NCI-H446 treated with DMSO at 0.1 percent for 48 hours (cell line): ENCODE results near the gene LSP1.

Experiments used
- DNase-seq: peaks from one replicate; lab custom pipeline; 2025; lab: John Stamatoyannopoulos, UW

Gene LSP1

DNA sequence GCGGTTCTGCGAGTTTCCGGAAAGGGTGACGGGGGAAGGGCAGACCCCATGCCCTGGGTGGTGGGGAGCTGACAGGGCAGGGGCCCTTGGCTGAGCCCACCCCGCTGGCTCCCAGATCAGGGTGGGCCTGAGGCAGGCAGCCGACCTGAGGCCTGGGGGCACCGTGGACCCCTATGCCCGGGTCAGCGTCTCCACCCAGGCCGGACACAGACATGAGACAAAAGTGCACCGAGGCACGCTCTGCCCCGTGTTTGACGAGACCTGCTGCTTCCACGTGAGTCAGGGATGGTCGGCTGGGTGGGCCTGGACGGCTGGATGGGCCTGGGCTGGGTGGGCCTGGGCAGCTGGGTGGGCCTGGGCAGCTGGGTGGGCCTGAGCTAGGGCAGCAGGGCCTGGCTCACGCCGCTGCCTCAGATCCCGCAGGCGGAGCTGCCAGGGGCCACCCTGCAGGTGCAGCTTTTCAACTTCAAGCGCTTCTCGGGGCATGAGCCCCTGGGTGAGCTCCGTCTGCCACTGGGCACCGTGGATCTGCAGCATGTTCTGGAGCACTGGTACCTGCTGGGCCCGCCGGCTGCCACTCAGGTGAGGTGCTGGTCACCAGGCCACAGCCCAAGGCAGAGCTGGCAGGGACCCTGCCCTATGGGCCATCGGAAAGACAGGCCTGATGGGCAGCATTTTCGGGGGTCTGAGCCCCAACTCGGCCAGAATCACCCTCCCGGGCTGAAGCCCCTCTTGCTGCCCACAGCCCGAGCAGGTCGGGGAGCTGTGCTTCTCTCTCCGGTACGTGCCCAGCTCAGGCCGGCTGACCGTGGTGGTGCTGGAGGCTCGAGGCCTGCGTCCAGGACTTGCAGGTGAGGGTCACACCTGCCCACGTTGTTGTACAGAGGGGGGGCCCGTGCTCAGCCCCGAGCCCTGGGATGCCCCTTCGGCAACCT, 16.6 kb upstream of the LSP1 start:
- no peak for DNase-seq

DNA sequence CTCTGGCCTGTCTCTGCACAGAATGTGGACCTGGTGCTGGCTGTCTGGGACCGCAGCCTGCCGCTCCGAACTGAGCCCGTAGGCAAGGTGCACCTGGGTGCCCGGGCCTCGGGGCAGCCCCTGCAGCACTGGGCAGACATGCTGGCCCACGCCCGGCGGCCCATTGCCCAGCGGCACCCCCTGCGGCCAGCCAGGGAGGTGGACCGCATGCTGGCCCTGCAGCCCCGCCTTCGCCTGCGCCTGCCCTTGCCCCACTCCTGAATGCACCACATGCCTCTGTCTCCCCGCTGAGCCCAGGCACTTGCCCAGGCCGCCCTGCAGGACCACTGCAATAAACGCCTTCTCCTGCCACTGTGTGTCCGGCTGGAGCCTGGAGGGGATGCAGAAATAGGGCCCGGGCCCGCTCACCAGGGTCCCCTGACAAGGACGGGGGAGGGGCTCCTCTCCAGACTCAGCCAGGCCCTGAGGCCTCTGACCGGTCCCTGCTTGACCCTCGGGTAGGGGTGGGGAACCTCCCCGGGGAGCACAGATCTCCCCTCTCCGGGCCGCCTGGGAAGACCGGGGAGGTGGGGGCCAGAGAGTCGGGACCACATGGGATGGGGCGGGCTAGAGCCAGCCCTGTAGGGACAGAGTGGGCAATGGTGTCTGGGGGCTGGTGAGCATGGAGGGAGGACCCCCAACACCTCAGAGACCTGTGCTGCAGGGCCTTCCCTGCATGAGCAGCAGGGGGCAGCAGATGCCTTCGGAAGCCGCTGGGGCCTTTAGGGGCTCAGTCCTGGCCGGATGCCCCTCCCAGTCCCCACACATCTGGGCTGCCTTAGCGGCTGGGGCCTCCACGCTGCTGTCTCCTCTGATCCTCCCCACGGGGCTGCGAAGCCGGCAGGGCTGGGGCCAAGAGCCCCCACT, 15.5 kb upstream of the LSP1 start:
- DNase-seq, result no peak

DNA sequence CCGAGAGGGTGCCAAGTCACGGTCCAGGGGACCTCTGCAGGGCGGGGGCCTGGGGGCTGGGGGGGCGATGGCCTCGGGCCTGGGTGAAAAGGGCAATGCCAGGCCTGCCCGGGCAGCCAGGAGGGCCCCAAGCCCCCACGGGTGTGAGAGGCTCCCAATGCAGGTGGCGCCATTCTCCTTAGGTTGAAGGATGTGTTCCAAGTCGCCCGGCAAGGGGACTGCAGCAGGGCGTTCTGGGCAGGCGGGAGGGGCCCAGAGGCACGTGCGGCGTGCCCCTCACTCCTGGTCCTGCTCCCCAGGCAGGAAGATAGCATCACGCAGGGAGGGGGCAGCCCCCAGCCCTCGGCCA, 14.8 kb upstream of the LSP1 start:
- DNase-seq, result no peak

DNA sequence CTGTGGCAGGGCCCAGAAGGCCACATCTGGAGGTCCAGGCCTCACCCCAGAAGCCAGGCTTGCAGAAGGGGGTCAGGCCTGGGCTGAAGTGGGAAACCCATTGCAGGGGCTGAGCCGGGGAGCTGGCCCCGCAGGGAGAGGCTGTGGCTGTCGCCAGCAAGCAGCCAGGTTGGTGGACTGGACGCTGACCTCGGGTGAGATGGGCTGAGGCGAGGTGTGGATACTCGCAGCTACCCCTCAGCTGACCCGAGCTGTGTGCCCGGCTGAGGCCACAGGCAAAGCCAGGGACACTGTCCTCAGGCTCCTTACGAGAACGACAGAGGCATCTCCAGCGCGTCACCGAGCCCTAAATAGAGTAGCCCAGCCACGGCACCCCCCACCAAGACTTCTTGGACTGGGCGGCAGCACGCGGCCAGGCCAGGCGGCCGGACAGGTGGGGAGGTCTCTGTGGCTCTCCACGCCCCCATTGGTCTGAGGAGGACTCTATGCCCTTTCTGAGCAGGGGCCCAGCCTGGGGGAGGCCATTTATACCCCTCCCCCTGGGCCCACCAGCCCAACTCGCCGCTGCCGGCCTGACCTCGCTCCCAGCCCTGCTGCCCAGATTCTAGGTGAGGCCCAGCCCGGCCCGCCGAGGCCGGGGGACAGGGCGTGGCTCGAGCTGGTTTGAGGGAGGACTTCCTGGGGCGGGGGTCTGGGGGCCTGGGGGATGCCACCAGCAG, 14.3 kb upstream of the LSP1 start, which contains the start of gene TNNI2:
TSS of gene TNNI2 (plus strand) at position 556 of the 719 bp plus-strand sequence. CDS start 716 bp downstream, outside the sequence.
- DNase-seq, result no peak

DNA sequence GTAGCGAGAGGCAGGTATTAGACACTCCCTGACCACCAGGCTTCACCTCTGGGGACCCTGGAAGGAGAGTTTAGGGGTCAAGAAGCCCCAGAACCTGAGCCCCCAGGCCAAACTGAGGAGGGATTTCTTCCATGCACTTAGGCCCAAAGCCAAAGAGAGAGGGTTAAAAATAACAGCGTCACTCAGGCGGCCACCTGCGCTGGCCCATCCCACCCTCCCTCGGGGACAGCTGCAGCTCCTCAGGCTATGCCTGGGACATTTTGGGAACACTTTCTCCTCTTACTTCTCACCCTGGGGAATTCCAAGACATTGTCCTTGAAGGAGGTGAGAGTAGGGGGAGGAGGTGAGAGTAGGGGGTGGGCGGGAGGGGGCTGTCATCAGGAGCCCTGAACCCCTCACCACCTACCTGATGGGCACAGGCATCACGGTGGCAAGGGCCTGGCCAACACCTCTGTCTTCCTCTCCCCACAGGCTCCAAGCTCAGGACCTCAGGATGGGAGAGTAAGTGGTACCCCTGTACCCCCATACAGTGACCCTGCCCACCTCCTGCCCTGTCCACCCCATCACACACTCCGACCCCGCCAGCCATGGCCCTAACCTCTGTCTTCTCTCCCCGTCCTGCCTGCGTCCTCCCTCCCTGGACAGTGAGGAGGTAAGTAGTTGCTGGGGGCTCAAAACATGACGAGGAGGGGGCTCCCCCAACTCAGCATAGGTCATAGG, 13.5 kb upstream of the LSP1 start:
- DNase-seq, result no peak

DNA sequence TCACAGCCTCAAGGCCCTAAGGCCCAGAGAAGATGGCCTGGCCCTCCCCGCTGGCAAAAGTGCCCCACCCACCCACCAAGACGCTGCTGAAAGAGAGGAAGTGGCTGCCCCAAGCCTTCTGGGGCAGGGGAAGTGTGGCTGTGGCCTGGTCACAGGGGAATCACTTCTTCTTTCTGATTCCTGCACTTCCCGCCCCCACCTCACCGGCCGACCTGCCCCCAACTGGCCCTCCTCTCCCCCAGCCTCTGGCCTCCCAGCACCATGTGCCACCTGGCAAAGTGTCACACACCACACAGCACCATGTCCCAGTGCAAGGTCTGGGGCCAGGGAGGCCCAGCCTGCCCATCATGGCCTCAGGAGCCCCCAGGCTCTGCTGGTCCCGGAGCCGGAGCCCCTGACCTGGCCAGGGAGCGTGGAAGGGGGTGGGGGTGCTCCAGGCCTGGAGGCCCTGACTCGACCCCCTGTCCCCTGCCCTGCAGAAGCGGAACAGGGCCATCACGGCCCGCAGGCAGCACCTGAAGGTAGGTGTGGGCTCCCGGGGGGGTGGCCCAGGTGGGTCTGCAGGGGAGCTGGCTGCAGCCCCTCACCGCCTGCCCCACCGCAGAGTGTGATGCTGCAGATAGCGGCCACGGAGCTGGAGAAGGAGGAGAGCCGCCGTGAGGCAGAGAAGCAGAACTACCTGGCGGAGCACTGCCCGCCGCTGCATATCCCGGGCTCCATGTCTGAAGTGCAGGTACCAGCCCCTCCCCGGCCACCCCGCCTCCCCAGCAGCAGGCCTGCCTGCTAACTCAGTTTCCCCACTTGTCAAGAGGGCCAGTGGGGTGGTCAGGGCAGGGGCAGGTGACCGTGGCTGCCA, 12.7 kb upstream of the LSP1 start:
- no peak for DNase-seq

DNA sequence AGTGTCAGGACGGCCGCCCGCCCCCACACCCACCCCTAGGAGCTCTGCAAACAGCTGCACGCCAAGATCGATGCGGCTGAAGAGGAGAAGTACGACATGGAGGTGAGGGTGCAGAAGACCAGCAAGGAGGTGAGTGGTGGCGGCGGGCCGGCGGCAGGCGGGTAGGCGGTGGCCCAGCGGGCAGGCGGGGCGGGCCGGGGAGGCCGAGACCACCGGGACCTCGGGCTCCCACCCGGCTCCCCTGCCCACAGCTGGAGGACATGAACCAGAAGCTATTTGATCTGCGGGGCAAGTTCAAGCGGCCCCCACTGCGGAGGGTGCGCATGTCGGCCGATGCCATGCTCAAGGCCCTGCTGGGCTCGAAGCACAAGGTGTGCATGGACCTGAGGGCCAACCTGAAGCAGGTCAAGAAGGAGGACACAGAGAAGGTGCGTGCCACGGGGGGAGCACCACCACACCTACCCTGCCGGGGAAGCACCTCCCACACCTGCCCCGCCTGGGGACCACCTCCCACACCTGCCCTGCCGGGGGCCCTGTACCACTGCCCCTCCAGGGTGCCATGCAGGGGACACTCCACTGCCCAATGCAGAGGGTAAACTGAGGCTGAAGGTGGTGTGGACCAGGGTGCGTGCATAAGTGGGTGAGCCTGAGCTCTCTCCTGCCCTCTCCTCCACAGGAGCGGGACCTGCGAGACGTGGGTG, 12.0 kb upstream of the LSP1 start:
- DNase-seq, result no peak

DNA sequence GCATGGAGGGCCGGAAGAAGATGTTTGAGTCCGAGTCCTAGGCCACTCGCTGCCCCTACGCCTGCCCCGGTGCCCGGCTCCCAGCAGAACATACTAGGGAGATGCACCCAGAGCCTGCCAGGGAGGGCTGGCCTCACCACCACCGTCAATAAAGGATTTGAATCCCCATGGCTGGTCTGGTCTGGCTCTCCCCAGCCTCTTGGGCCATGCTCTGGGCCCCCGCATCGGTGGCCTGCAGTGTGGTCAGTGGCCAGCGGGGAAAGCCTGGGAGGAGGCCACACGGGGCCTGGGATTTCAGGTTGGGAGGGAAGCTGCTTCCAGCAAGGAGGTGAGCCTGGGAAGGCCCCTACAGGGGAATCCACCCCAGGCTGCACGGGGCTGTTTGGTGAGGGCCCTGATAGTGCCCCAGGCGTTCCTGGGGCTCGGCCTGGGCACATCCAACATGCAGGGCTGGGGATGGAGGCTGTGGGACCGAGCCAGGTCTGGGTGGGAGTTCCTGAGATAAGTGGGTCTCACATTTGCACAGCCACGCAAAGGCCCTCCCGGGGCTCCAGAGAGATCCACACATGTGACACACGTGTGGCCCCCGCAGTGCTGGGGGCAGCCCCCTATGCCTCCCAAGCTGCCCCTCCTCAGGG, 11.3 kb upstream of the LSP1 start:
- DNase-seq, result no peak

DNA sequence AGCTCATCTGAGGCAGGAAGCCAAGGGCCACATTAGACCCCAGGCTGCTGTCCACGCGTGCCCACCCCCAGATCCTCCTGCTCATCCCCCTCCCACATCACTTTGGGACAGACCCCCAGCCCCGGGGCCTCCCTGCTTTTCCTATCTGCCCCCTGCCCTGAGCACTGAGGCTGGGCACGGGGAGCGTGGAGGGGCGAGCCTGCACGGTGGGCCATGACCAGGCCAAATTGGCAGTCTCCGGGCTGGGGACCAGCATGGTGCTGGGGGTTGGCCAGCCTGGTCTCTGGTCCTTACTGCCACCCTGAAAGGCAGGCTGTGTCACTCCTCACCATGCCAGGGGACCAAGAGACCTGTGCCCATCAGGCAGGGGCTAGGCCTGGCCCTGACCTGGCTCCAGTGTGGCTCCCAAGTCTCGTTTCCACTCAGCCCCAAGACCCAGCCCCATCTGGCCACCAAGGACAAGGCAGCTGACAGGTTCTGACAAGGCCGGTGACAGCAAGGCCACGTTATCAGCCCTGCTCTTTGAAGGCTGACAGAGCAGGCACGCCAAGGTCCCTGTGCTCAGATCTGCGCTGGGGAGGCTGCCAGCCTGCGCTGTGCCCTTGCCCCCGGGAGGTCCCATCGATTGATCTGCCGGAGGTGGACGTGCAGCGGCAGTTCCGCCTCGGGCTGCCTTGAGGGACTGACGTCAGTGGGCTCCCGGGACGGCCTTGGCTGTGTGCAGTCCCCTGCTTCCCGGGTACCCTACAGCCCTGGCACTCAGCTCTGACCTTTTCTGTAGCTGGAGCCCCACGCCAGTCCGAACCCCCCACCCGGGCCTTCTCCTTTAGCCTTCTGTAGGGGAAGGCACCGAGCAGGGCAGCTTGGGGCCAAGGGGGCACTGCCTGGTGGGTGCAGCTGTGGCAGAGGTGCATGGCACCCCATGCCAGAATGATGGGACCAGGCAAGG, 10.5 kb upstream of the LSP1 start:
- no peak for DNase-seq

DNA sequence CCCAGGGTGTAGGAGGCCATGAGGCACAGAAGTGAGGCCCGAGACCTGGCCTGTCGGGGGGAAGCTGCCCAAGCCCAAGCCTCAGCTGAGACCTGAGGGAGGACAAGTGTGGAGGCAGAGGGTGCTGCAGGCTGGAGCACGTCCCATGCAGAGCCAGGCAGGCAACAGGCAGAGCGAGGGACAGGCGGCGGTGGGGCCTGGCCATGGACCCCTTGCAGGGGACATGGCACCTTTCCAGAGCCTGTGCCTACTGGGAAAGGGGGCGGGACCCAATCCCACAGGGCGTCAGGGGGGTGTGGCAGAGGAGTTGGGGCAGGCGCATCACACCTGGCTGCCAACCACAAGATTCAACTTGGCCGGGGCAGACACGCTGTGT, 9.8 kb upstream of the LSP1 start:
- no peak for DNase-seq

DNA sequence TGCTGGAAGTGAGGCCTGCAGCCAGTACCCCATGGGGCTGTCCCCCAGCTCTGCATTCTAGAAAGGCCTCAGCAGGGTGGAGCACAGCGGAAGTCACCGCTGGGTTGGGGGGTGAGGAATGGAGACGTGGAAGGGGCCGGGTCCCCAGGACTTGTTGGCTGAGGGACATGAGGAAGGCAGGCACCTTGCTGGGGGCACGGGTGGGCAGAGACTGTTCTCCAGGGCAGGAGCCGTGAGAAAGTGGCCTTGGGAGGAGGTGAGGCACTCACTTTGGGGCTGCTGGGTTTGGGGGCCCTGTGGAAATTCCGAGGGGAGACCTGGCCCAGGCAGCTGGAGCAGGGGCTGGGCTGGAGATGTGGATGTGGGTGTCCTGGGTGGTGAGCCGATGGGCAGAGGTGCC, 9.1 kb upstream of the LSP1 start:
- no peak for DNase-seq

DNA sequence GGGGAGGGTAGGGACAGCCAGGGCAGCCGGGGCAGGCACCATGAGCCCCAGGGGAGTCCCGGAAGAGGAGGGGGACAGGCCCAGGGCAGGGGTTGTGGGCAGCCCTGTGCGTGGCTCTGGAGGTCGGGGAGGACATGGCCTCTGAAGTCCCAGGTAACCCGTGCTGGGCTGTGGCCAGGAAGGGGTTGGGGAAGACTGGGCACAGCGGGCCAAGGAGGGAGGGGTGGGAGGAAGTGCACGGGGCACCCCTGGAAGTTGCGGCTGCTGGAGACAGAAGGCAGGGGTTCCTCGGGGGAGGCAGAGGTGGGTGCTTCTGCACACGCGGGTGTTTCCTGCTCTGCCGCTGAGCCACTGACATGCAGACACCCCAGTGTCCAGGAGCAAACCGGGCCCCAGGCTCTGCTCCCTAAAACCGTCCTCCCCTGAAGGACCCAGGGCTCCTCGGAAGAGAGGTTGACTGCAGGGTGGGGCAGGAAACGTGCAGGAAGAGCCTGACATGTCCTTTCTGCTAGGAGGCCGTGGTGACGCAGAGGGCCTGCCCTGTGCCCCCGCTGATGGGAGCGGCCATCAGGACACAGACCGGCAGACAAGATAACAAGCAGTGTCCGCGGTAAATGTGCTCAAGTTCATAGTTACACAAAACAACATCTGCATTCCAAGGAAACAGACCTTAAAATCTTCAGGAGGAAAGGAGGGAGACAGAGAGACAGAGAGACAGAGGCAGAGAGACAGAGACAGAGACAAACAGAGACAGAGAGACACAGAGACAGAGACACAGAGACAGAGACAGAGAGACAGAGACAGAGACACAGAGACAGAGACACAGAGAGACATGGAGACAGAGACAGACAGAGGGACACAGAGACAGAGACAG, 8.4 kb upstream of the LSP1 start:
- no peak for DNase-seq

DNA sequence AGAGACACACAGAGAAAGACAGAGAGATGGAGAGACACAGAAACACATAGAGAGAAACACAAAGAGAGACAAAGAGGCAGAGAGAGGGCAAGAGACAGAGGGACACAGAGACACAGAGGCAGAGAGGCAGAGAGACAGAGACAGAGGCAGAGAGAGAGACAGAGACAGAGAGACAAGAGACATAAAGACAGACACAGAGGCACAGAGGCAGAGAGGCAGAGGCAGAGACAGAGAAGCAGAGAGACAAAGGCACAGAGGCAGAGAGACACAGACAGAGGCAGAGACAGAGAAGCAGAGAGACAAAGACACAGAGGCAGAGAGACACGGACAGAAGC, 7.8 kb upstream of the LSP1 start:
- no peak for DNase-seq

DNA sequence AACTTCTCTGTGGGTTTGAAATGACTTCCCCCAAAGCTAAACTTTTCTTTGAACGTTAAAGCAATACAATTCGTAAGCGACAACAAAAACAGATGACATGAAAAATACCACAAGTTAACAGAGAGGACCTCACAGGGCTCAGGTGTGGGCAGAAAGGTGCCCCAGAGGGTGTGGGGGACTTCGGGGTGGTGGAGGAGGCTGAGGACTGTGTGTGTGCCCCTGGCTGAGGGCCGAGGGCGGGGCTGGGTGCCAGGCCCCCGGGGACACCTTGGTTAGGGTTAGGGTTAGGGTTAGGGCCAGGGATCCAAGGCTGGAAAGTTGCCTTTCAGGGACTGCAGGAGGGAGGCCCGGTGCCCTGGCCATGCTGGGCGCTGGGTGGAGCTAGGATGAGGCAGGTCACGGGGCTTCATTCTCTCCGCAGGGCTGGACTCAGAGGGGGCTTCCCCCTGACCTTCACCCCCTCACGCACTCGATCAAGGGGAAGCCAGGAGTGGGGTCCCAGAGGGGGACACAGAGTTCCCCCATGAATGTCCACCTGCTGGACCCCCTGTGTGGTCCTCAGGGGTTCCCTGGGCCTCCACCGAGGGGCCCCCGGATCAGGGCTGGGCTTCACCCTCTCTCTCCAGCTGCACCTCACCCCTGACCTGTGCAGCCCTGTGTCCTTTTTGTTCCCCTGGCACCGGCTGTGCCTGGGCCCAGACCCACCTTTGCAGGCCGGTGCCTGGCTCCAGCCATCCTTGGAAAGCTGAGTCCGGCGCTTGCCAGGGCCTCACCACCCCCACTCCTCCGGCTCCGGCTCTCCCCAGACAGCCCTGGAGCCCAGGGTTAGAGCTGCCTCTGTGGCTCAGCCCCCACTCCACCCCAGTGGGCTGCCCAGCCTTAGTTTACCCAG, 7.1 kb upstream of the LSP1 start:
- DNase-seq, result no peak

DNA sequence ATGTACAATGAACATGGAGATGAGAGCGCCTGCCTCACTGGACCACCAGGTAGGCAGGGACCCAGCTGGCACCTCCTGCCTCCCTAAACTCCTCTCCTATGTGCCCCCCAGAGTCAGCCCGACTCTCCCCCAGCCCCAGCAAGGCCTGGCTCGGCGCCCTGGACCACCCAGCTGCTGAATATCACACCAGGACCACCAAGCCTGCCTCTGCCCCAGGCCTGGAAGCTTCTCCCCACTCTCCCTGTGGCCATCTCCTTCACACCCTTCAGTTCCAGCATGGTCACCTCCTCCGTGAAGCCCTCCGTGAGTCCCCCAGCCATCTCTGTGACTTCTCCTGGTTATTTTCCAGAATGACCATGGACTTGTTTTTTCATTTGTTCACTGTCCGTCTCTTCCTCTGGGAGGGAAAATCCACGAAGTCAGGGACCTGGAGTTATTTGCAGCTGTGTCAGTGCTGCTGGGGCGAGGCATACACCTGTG, 6.4 kb upstream of the LSP1 start:
- DNase-seq, result no peak

DNA sequence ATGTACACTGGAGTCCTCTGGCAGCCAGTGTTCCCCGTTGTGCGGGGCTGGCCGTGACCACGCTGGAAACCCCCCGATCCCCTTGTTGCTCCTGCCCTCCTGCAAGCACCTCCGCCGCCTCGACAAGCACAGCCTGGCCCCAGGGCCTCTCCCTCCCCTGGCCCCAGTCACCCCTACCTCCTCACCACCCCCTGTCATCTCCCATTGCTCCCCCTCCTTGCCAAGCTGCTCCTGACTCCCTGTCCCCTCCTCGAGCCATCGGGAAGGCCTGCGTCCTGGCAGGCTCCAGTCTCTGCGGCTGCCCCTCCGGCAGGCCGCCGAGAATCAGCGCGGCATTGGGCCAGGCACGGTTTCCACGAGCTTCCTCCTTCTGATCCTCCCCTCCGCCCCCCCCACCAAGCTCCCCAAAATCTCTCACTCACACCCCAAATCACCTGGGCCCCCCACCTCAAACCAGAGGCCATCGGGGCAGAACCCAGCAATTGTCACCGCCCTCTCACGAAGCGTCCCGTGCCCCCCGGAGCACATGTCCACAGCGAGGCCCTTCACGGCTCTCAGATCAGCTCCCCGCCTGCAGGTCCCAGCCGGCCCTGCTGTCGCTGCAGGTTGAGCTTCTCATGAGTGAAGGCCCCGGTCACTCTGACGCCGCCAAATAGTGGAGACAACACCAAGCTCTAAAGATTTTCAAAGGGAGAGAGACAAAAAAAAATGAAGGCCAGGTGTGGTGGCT, 5.7 kb upstream of the LSP1 start:
- DNase-seq, result no peak
